ENCODE results near the gene PRSS38.

GRCh38 chr1:227845147-227845458 lies 29.6 kb downstream of the PRSS38 start:
- TF ChIP-seq EZH2 (IDR thresholded peaks at IDR 0.05; ENCODE audit: low read depth, unreplicated experiment) (no peak), POLR2AphosphoS5 (IDR thresholded peaks at IDR 0.05; ENCODE audit: low read depth) (no peak), CTCF (conservative IDR thresholded peaks at IDR 0.05; ENCODE audit: low read depth in 2 of 2) (no peak), REST (IDR thresholded peaks at IDR 0.05; ENCODE audit: unreplicated experiment) (no peak), STAT1 (IDR thresholded peaks at IDR 0.05; ENCODE audit: unreplicated experiment) (no peak), ZNF331 (CRISPR knock-in tag; IDR thresholded peaks at IDR 0.05; ENCODE audit: low read depth) (no peak), ETS1 (IDR thresholded peaks at IDR 0.05) (no peak), CREB1 (CRISPR knock-in tag; IDR thresholded peaks at IDR 0.05; ENCODE audit: low read depth) (no peak), EZH2phosphoT487 (IDR thresholded peaks at IDR 0.05; ENCODE audit: unreplicated experiment) (no peak), JUNB (IDR thresholded peaks at IDR 0.05; ENCODE audit: unreplicated experiment) (no peak), ZNF114 (CRISPR knock-in tag; IDR thresholded peaks at IDR 0.05) (no peak)
